Choroid plexus epithelial cell (primary cell): ENCODE measurements around the gene STK10.

ENCODE experiments used
- DNase-seq: peaks from one replicate; pipeline ENCODE4 v3.0.0-alpha.2; 2010; ENCODE audit warnings: low read depth
- H3K4me3 ChIP-seq: 2 replicates; pipeline ENCODE4 v1.5.1; 2011; ENCODE audit warnings: low read depth, mild to moderate bottlenecking, control low read depth, low read length, moderate library complexity
- TF ChIP-seq, protein P1 (sequence below): conservative IDR thresholded peaks from 2 replicates; pipeline ENCODE4 v1.5.1; 2011; ENCODE audit warnings: low read depth, mild to moderate bottlenecking, control low read depth, inconsistent platforms, low read length, moderate library complexity

Gene STK10

DNA sequence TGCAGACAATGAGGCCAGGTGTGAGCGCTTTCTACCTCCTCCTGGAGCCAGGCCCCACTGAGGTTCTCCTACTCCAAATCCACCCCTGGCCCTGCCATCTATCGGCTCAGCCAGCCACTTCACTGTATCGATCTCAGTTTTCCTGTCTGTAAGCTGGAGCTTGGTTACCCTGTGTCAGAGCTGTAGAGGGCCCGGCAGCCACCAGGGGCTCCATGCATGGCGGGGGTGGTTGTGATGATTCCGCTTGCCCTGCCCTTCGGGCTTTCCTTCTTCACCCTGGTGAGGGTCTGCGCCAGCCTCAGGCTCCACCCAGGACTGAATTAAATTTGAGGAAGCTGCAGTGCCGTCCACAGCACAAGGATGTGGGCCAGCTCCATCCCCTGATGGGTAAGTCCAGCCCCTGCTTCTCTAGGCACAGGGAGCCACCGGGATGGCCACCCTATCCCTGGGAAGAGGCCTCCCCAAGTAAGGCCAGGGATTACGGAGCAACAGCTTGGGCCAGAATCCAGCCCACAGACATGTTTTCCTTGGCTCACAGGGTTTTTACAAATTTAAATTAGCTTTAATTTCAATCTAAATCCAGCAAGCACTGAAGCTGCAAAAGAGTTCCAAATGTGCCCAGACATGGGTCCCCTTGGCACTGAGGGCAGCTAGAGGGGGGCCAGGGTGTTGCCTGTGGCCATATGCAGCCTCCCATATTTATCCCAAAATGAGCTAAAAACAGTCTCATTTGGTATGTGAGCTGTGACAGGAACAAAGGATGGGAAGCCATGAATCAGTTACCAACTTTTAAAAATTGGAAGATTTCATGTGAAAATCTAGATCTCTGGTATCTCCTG, 92.4 kb downstream of the STK10 start:
- no peak for DNase-seq
- TF ChIP-seq, protein P1, sequence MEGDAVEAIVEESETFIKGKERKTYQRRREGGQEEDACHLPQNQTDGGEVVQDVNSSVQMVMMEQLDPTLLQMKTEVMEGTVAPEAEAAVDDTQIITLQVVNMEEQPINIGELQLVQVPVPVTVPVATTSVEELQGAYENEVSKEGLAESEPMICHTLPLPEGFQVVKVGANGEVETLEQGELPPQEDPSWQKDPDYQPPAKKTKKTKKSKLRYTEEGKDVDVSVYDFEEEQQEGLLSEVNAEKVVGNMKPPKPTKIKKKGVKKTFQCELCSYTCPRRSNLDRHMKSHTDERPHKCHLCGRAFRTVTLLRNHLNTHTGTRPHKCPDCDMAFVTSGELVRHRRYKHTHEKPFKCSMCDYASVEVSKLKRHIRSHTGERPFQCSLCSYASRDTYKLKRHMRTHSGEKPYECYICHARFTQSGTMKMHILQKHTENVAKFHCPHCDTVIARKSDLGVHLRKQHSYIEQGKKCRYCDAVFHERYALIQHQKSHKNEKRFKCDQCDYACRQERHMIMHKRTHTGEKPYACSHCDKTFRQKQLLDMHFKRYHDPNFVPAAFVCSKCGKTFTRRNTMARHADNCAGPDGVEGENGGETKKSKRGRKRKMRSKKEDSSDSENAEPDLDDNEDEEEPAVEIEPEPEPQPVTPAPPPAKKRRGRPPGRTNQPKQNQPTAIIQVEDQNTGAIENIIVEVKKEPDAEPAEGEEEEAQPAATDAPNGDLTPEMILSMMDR = no peak
- H3K4me3 ChIP-seq = no peak overlapping the region

DNA sequence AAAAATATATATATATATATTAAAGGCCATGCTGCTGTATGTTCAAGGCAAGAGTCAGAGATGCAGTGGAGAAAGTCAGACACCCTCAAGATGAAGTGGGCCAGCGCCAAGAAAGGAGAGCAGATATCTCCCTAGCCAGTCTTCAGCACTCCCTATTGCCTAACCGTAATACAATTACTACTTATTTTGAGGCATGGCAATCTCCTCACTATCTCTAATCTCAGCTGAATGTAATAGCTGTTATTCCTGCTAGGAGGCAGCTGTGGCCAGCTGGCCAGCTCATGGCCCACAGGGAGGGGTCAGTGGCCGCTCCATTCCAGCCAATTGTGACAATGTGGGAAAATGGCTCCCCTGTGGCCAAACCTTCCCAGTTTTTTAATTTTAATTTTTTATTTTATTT, 94.1 kb downstream of the STK10 start:
- peak; percentile 37 for DNase-seq
- TF ChIP-seq, protein P1 = no peak
- no peak overlapping the region for H3K4me3 ChIP-seq

DNA sequence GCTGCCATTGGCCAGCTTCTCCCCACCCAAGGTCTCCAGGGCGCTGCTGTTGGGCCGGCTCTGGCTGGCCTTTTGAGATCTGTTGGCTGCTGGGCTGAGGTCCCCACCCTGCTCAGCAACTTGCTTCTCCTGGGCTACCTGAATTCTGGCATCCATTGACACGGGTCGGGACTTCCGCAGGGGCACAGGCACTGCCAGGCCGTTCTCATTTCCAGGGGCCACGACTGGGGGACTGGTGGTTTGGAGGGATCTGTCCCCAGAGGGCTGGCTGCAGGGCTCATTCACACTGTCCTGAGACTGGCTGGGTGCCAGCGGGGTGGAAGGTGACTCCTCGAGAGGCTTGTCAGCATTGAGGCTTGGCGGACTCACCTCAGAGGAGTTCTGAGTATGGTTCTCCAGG, 94.5 kb downstream of the STK10 start:
- DNase-seq = no peak
- H3K4me3 ChIP-seq = no peak overlapping the region
- TF ChIP-seq, protein P1 = no peak

DNA sequence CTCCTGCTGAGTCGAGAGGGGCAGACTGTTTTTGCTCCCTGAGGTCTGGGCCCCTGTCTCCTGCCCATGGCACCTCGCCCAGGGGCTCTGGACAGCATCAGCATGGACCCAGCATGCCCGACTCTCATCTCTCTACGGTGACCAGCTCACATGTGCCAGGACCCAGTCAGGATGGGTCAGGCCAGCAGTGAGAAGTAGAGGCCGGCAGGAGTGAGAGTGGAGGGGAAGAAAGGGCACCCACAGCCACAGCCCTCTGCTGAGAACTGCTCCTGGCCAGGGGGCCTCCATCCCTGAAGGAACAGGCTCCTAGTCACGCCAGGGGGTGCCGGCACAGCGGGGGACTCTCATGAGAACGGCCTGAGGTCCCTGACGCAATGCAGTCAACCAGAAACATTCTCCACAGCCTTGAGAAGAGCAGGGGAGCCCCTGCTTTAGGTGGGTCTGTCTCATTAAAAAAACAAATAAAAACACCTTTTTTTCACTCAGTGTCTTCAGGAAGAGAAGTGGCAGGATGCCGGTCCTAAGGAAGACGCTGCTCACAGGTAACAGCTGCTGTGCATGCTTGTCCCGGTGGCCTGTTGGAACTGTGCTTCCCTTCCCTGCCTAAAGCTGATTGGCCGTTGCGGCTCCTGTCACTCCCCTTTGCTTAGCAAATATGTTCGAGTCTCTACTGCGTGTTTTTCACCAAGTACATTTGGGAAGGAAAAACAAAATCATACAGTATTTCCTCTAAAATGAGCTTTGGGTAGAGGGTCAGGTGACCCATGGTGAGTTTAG, 95.9 kb downstream of the STK10 start:
- TF ChIP-seq, protein P1 = no peak
- H3K4me3 ChIP-seq = no peak overlapping the region
- DNase-seq = peak; percentile 62

DNA sequence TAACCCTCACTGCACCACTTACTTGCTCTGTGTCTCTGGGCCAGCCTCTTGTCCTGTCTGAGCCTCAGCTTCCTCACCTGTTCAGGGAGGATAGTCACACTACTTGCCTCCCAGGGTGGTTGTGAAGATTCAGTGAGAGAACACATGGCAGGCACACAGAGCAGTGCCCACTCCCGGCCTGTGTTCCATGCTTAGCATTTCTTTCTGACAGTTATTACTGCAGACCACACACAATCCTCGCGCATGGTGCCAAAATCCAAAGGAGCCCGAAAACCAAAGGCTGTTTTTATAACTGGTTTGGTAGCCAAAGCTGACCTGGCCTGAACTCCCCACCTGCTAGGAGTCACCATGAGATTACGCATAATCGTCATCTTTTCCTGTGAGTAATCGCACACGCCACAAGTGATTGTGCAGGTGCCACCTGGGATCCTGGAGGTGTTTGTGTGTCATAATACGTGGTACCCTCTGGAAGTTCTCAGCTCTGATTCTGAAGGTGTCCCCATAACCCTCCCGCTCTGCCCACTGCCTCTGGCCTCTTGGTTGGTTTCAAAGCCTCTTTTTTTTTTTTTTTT, 97.0 kb downstream of the STK10 start:
- no peak for DNase-seq
- TF ChIP-seq, protein P1 = no peak
- H3K4me3 ChIP-seq = no peak overlapping the region

DNA sequence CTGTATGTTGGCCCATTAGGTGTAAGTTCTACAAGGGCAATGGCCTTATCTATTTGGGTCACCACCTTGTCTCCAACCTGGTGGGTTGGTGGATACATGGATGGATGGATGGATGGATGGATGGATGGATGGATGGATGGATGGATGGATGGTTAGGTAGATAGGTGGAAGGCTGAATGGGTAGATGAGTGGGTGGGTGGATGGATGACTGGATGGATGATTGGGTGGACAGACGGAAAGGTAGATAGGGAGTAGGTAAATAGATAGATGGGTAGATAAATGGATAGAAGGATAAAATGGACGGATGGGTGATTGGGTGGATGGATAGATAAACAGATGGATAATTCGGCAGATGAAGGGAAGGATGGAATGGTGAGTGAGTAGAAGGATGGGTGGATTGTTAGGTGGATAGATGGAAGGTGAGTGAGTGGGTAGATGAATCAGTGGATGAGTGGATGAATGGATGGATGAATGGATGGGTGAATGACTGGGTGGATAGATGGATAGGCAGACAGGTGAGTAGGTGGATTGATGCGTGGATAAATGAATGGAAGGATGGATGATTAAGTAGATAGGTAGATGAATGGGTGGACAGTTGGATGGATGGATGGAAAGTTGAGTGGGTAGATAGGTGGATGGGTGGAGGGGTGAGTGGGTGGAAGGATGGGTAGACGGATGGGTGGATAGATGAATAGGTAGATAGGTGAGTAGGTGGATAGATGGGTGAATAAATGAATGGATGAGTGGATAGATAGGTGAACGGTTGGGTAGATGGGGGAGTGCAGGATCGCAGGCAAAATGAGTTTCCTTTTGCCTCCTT, 98.5 kb downstream of the STK10 start:
- H3K4me3 ChIP-seq = no peak overlapping the region
- TF ChIP-seq, protein P1 = no peak
- DNase-seq = no peak
